ENCODE measurements around the gene PPP4R2. TPM values are rescaled to one million over a fixed set of nuclear protein-coding genes. Genes with fewer than 3 reads are reported as not detected.
"Not testable (repeated sequence)": the region's sequence is repeated elsewhere in the genome, so short reads cannot be mapped to it uniquely, and the experiment has no call there.

The PPP4R2 gene
- total RNA-seq, 1 experiment from 2014 or later = 63.2 TPM

- Histone ChIP-seq H3K9me2 (ENCODE audit: insufficient read depth) (no peaks in the 10 kb centered on the region), H3K27me3 (ENCODE audit: insufficient read depth, low read depth) (no peaks in the 10 kb centered on the region), H3K4me1 (replicated peaks; ENCODE audit: insufficient read depth) (no peaks in the 10 kb centered on the region), H3F3A (ENCODE audit: insufficient read depth, low read depth) (0 out of 2 replicates have a peak, but pooled peaks cover 4% of the 10 kb centered on the region), H4K20me1 (ENCODE audit: insufficient read depth) (peaks cover 43% of the 10 kb centered on the region), H3K27ac (no peak overlapping the region), H3K4me3 (no peak overlapping the region), H2AFZ (no peak overlapping the region), H3K4me2 (no peak overlapping the region), H3K9me3 (ENCODE audit: insufficient read depth, low read depth) (no peaks in the 10 kb centered on the region), H3K36me3 (ENCODE audit: low read depth) (0 out of 2 replicates have a peak, but pooled peaks cover 9% of the 10 kb centered on the region), H3K79me2 (ENCODE audit: low read depth) (peaks cover 37% of the 10 kb centered on the region)
- no peak for TF ChIP-seq EZH2 (IDR thresholded peaks at IDR 0.05; ENCODE audit: low read depth)
- TF ChIP-seq, protein P1, sequence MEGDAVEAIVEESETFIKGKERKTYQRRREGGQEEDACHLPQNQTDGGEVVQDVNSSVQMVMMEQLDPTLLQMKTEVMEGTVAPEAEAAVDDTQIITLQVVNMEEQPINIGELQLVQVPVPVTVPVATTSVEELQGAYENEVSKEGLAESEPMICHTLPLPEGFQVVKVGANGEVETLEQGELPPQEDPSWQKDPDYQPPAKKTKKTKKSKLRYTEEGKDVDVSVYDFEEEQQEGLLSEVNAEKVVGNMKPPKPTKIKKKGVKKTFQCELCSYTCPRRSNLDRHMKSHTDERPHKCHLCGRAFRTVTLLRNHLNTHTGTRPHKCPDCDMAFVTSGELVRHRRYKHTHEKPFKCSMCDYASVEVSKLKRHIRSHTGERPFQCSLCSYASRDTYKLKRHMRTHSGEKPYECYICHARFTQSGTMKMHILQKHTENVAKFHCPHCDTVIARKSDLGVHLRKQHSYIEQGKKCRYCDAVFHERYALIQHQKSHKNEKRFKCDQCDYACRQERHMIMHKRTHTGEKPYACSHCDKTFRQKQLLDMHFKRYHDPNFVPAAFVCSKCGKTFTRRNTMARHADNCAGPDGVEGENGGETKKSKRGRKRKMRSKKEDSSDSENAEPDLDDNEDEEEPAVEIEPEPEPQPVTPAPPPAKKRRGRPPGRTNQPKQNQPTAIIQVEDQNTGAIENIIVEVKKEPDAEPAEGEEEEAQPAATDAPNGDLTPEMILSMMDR (conservative IDR thresholded peaks at IDR 0.05) = no peak
- intact Hi-C loops (cut with micrococcal nuclease; ENCODE audit: unreplicated experiment) = no loop called here
- no peak for DNase-seq
- ChIA-PET CTCF (no interaction called here), POLR2A (ENCODE audit: unreplicated experiment) (no interaction called here)
- no TSS peak for BruUV-seq (replicated peaks)
These were observed 63.7 kb downstream of the PPP4R2 start for GRCh38 chr3:73060302-73060723.

DNA sequence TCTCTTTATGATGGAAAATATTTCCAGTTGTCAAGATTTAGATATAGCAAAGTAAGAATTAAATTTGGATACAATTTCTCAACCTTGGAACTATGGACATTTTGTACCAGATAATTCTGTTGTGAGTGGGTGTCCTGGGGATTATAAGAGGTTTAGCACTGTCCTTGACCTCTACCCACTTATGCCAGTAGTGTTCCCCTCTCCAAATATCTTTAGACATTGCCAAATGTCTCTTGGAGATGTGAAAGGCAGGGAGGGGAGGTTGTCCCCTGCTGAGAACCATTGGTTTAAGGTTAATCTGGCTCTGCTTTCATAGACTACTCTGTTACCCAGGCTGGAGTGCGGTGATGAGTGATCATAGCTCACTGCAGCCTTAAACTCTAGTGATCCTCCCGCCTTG is 64.8 kb downstream of the PPP4R2 start, which contains the start of gene EBLN2:
EBLN2 (plus strand) TSS at position 244 of the 400 bp plus-strand sequence. CDS start 423 bp downstream, outside the sequence.
- Histone ChIP-seq H3K36me3 (ENCODE audit: low read depth) (0 out of 2 replicates have a peak, but pooled peaks cover 9% of the 10 kb centered on the region), H3K9me2 (ENCODE audit: insufficient read depth) (no peaks in the 10 kb centered on the region), H3K4me2 (no peak within 1 kb of the TSS), H3K9me3 (ENCODE audit: insufficient read depth, low read depth) (no peaks in the 10 kb centered on the region), H3K27me3 (ENCODE audit: insufficient read depth, low read depth) (no peaks in the 10 kb centered on the region), H3K79me2 (ENCODE audit: low read depth) (peaks cover 33% of the 10 kb centered on the region), H3F3A (ENCODE audit: insufficient read depth, low read depth) (no peaks in the 10 kb centered on the region), H3K27ac (no peak within 1 kb of the TSS), H4K20me1 (ENCODE audit: insufficient read depth) (peaks cover 39% of the 10 kb centered on the region), H2AFZ (no peak within 1 kb of the TSS), H3K4me3 (no peak within 1 kb of the TSS), H3K4me1 (replicated peaks; ENCODE audit: insufficient read depth) (no peaks in the 10 kb centered on the region)
- ChIA-PET CTCF (no interaction called here), POLR2A (ENCODE audit: unreplicated experiment) (no interaction called here)
- intact Hi-C loops (cut with micrococcal nuclease; ENCODE audit: unreplicated experiment) = no loop called here
- no peak for TF ChIP-seq EZH2 (IDR thresholded peaks at IDR 0.05; ENCODE audit: low read depth)
- TF ChIP-seq, protein P1 (conservative IDR thresholded peaks at IDR 0.05) = no peak
- BruUV-seq (replicated peaks) = TSS peak; percentile 13
- no peak for DNase-seq

DNA sequence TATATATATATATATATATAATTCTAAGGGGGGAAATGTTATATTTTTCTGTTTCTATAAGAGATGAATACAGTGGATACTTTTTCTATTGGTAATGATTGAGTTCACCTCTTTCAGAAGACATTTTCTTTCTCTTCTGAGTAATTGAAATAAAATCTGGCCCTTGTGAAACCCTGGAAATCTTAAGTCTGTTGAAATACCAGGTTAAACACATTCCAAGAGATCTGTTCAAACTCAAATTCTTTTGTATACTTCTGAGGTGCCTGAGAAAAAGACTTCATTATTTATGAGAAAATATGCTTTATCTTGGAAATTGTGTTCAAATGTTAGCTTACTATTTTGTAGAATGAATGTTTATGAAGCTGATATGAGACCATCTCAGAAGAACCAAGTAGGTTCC is 69.6 kb downstream of the PPP4R2 start:
- intact Hi-C loops (cut with micrococcal nuclease; ENCODE audit: unreplicated experiment) = not testable (repeated sequence)

DNA sequence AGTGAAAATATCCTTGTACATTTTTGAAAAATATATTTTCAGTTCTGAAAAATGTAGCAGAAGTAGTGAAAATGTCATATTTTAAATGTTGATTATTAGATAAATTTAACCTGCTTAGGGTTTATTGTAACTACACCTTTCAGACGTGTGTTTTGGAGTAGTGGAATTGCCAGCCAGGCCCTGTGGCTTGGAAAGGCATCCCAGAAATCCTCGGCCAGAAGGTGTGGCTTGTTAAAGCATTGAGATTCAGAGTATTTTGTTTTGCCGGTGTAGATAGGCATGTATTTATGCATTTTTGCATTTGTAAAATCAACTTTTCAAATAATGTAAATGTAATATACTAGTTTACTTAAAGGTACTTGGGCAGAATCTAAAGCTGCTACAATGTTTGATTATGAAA is 71.8 kb downstream of the PPP4R2 start:
- ChIA-PET CTCF (no interaction called here), POLR2A (ENCODE audit: unreplicated experiment) (no interaction called here)
- Histone ChIP-seq H3K4me2 (no peak overlapping the region), H3K27me3 (ENCODE audit: insufficient read depth, low read depth) (no peaks in the 10 kb centered on the region), H3K4me1 (replicated peaks; ENCODE audit: insufficient read depth) (no peaks in the 10 kb centered on the region), H3K9me3 (ENCODE audit: insufficient read depth, low read depth) (no peaks in the 10 kb centered on the region), H3K4me3 (no peak overlapping the region), H3K9me2 (ENCODE audit: insufficient read depth) (no peaks in the 10 kb centered on the region), H3K36me3 (ENCODE audit: low read depth) (no peaks in the 10 kb centered on the region), H4K20me1 (ENCODE audit: insufficient read depth) (peaks cover 4% of the 10 kb centered on the region), H3K27ac (no peak overlapping the region), H3F3A (ENCODE audit: insufficient read depth, low read depth) (0 out of 2 replicates have a peak, but pooled peaks cover 3% of the 10 kb centered on the region), H3K79me2 (ENCODE audit: low read depth) (no peaks in the 10 kb centered on the region), H2AFZ (no peak overlapping the region)
- no TSS peak for BruUV-seq (replicated peaks)
- no peak for TF ChIP-seq EZH2 (IDR thresholded peaks at IDR 0.05; ENCODE audit: low read depth)
- TF ChIP-seq, protein P1 (conservative IDR thresholded peaks at IDR 0.05) = no peak
- intact Hi-C loops (cut with micrococcal nuclease; ENCODE audit: unreplicated experiment) = no loop called here
- DNase-seq = no peak

More for the DNA sequence above, 69.6 kb downstream of the PPP4R2 start:
- H3F3A ChIP-seq (ENCODE audit: insufficient read depth, low read depth); H3K27me3 ChIP-seq (ENCODE audit: insufficient read depth, low read depth); CTCF ChIA-PET; H4K20me1 ChIP-seq (ENCODE audit: insufficient read depth); H3K4me2 ChIP-seq; H3K27ac ChIP-seq; H3K9me3 ChIP-seq (ENCODE audit: insufficient read depth, low read depth); DNase-seq; H3K36me3 ChIP-seq (ENCODE audit: low read depth); BruUV-seq (replicated peaks); H3K9me2 ChIP-seq (ENCODE audit: insufficient read depth); POLR2A ChIA-PET (ENCODE audit: unreplicated experiment); H3K4me3 ChIP-seq; H2AFZ ChIP-seq; H3K79me2 ChIP-seq (ENCODE audit: low read depth); H3K4me1 ChIP-seq (replicated peaks; ENCODE audit: insufficient read depth): not testable (repeated sequence)
